GF-D8 (cell line): Measurements from ENCODE around the gene ZDHHC11.
"Not testable (repeated sequence)": the region's sequence is repeated elsewhere in the genome, so short reads cannot be mapped to it uniquely, and the experiment has no call there.

Experiments used
- DNase-seq: peaks from one replicate; lab custom pipeline; 2025; lab: John Stamatoyannopoulos, UW

ZDHHC11 gene

GRCh38 chr5:760363-761058, 90.3 kb downstream of the ZDHHC11 start:
- DNase-seq: no peak

GRCh38 chr5:759781-760362, 90.9 kb downstream of the ZDHHC11 start:
- DNase-seq: no peak

- no peak for DNase-seq
These were observed 91.6 kb downstream of the ZDHHC11 start for GRCh38 chr5:759111-759751.

GRCh38 chr5:758698-759053, 92.1 kb downstream of the ZDHHC11 start:
- DNase-seq: no peak

- DNase-seq: no peak
These were observed 92.7 kb downstream of the ZDHHC11 start for GRCh38 chr5:757931-758697.

- no peak for DNase-seq
These were observed 93.3 kb downstream of the ZDHHC11 start for GRCh38 chr5:757346-757930.

- no peak for DNase-seq
These were observed 93.9 kb downstream of the ZDHHC11 start for GRCh38 chr5:756865-757345.

DNA sequence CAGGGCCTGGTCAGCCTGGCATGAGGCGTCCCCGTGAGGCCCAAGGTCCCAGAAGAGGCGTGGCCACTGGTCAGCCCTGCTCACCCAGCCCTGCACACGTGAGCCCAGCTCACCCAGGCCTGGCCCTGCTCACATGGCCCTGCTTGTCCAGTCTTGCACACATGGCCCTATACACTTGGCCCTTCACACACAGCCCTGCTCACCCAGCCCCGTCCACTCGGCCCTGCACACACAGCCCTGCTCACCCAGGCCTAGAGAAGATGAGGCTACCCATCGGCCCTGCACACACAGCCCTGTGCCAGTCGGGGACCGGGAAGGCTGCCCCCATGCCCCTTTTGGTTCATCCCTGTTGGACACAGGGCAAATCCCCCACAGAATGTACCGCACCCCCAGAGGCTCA, 94.6 kb downstream of the ZDHHC11 start:
- DNase-seq: no peak

DNA sequence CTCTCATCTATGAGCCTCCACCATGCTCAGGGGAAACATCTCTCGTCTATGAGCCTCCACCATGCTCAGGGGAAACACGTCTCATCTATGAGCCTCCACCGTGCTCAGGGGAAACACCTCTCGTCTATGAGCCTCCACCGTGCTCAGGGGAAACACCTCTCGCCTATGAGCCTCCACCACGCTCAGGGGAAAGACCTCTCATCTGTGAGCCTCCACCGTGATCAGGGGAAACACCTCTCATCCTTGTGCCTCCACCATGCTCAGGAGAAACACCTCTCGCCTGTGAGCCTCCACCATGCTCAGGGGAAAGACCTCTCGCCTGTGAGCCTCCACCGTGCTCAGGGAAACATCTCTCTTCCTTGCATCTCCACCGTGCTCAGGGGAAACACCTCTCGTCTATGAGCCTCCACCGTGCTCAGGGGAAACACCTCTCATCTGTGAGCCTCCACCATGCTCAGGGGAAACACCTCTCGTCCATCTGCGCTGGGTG, 96.6 kb downstream of the ZDHHC11 start:
- DNase-seq: not testable (repeated sequence)

DNA sequence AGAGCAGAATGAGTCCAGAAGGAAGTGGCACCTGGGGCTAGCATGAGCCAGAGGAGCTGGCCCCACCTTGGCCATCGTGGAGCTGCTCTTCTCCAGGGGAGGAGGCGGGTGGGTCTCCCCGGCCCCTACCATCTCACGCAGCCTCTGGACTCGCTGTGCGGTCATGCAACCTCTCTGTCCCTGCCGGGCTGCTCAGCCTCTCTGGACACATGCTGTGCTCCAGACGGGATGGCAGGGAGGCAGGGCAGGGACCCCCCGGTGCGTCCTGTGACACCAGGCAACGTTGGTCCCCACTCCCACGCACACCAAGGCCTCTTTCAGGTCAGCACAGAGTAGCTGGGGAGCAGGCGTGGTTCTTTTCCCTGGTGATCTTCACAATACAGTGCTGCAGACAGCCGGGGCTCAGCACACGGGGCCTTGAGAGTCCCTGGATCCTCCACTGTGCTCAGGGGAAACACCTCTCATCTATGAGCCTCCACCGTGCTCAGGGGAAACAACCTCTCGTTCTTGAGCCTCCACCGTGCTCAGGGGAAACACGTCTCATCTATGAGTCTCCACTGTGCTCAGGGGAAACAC, 97.1 kb downstream of the ZDHHC11 start:
- DNase-seq: not testable (repeated sequence)

GRCh38 chr5:752532-753115, 98.2 kb downstream of the ZDHHC11 start:
- not testable (repeated sequence) for DNase-seq

GRCh38 chr5:751992-752391, 98.8 kb downstream of the ZDHHC11 start:
- DNase-seq: not testable (repeated sequence)

DNA sequence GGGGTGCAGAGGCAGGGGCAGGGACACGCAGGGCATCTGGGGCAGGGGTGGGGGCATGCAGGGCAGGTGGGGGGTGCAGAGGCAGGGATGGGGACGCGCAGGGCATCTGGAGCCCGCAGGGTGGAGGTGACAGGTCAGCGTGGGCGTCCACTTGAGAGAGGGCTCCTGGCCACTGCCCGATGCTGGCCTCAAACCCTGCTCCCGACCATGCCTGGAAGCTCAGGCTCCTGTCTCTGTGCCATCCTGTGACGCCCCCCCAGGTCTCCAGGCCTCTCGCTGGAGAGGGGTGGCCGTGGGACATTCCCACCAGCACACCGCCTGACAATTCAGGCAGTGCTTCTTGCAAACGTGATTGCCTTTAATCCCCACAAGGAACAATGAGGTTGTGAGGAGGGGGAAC, 99.3 kb downstream of the ZDHHC11 start:
- no peak for DNase-seq

DNA sequence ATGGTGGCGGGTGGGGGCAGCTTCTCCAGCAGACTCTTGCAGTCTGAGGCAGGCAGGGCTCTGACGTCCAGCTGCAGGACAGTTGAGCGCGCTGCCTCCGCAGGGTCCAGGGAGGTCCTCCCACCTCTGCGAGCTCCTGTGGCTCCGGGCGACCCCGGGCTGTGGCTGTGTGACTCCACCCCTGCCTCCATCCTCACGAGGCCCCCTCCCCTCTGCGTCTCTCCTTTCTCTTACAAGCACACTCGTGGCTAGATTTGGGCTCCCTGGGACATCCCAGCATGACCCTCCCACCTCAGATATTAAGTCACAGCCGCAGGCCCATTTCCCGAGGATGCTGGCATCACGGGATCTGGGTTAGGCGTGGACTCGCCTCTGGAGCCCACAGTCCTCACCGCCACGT, 100.6 kb downstream of the ZDHHC11 start:
- DNase-seq: not testable (repeated sequence)

DNA sequence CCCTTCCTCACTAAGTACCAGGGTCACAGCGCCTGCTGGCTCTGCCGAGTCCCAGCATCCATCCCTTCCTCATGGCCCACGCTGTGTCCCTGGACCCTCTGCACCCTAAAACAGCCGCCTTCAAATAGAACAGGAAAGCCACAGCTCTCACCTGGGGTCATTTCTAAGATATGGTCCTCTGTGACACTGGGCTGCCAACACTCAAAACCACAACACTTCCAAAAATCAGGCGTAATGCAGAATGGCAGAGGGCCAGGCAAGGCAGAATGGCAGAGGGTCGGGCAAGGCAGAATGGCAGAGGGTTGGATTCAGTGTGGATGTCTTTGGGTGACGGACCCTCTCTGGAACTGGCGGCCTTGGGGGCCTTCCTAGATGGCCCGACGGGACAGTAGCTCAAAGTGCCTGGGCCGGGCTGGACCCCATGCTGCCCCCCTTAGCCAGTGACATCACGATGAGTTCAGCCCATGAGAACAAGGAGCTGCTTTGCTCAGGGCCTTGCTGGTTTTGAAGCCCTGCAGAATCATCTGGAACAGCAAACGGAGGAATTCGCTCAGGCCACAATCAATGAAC, 101.6 kb downstream of the ZDHHC11 start:
- DNase-seq: no peak

DNA sequence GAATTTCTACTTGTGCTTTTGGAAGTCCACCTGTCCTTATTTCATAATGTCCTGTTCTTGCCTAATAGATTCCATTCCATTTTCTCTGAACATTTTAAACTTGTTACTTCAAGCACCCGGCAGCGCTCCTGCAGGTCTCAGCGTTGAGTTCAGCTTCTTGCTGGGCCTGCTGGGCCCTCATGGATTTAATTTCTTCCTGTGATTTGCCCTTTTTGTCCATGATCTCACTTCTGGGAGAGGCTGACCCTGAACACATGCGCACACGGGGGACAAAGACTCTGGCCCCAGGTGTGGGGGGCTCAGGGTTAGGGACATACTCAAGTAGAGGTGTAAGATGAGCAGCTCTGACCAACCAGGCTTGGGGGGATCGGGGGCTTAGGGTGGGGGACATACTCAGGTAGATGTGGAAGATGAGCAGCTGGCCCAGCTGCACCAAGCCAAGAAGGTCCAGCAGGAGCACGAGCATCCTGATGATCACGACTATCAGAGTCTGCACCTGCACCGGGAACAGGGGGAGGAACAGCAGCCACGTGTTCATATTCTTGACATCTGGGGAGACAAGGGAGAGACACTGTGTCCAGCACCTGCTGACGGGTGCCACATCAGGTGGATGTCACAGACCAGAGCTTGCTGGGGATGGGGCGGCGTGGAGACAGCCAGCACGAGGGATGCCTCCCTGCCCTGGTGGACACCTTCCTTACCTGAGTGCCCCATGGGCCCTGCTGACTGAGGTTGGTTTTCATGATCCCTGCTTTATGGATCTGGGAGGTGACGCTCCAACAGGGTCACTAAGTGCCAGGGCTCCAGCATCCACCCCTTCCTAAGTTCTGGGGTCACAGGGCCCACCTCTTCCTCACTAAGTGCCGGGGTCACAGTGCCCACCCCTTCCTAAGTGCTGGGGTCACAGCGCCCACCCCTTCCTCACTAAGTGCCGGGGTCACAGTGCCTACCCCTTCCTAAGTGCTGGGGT, 102.5 kb downstream of the ZDHHC11 start:
- not testable (repeated sequence) for DNase-seq

DNA sequence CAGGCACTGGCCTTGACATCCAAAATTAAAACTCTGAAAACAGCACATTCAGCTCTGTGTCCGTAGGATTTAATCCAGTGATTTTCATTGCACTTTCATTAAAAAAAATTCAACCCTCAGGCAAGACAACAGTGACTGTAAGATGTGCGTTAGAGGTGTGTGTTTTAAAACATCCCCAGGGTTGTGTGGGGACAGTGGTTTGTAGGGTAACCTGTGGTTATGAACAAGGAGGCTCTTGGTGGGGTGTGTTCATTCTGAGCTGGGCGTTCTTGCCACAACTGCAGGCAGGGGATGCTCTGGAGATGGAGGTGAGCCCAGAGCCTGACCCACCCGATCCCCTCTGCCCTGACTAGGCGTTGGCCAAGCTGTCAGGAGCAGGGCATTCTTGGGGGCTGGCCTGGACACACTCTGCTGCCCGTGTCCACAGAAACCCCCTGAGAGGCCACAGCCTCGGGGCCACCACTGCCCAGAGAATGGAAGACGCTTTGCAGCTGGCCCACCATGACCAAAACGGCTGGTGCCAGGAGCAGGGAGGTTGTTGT, 103.4 kb downstream of the ZDHHC11 start:
- not testable (repeated sequence) for DNase-seq

- DNase-seq: no peak
These were observed 104.5 kb downstream of the ZDHHC11 start for GRCh38 chr5:746258-746761.
